GM18502 (cell line): ENCODE measurements around the gene CLCF1.

ENCODE experiments used
- ATAC-seq: cut with Tn5 transposase; IDR thresholded peaks from one replicate; pipeline ENCODE4 v1.9.1; 2021; ENCODE audit warnings: mild to moderate bottlenecking; ENCODE audit not compliant: unreplicated experiment, poor library complexity

The CLCF1 gene

GRCh38 chr11:67396587-67397389, 23.4 kb upstream of the CLCF1 start:
- ATAC-seq, result no peak

GRCh38 chr11:67396259-67396581, 22.8 kb upstream of the CLCF1 start:
- ATAC-seq, result no peak

GRCh38 chr11:67395555-67396258, 22.3 kb upstream of the CLCF1 start:
- ATAC-seq, result no peak

- ATAC-seq, result no peak
Observed at GRCh38 chr11:67393990-67394389, 20.6 kb upstream of the CLCF1 start.

GRCh38 chr11:67393437-67393836, 20.0 kb upstream of the CLCF1 start:
- ATAC-seq, result no peak

GRCh38 chr11:67392183-67392715, 18.9 kb upstream of the CLCF1 start:
- no peak for ATAC-seq

GRCh38 chr11:67391304-67392182, 18.1 kb upstream of the CLCF1 start, which contains the start of gene RAD9A:
TSS of gene RAD9A (plus strand) at chr11:67391986. CDS start at chr11:67392045, 59 bp downstream.
- peak; percentile 67 for ATAC-seq

- ATAC-seq, result no peak
Observed at GRCh38 chr11:67390947-67391303, 17.5 kb upstream of the CLCF1 start.

GRCh38 chr11:67389477-67389876, 16.1 kb upstream of the CLCF1 start:
- ATAC-seq, result no peak

- ATAC-seq, result no peak
Observed at GRCh38 chr11:67387518-67387917, 14.1 kb upstream of the CLCF1 start.

- no peak for ATAC-seq
Observed at GRCh38 chr11:67387069-67387468, 13.7 kb upstream of the CLCF1 start.

- no peak for ATAC-seq
Observed at GRCh38 chr11:67384851-67385366, 11.5 kb upstream of the CLCF1 start.

GRCh38 chr11:67382276-67383136, 9.1 kb upstream of the CLCF1 start:
- no peak for ATAC-seq

- no peak for ATAC-seq
Observed at GRCh38 chr11:67381244-67381972, 8.0 kb upstream of the CLCF1 start.

GRCh38 chr11:67379061-67380058, 6.0 kb upstream of the CLCF1 start:
- no peak for ATAC-seq

- ATAC-seq, result no peak
Observed at GRCh38 chr11:67378544-67378943, 5.1 kb upstream of the CLCF1 start.

GRCh38 chr11:67376873-67377808, 3.7 kb upstream of the CLCF1 start:
- ATAC-seq, result no peak
